ENCODE data around the gene P4HA1. TPM values are rescaled to one million over a fixed set of nuclear protein-coding genes. Genes with fewer than 3 reads are reported as not detected.

P4HA1 gene
- total and polyA plus RNA-seq, 9 of the 15 experiments (the other 6 are each of a cell fraction or from before 2014, with no cell fraction given), result 20.2 to 177 (median 28.6) TPM

DNA sequence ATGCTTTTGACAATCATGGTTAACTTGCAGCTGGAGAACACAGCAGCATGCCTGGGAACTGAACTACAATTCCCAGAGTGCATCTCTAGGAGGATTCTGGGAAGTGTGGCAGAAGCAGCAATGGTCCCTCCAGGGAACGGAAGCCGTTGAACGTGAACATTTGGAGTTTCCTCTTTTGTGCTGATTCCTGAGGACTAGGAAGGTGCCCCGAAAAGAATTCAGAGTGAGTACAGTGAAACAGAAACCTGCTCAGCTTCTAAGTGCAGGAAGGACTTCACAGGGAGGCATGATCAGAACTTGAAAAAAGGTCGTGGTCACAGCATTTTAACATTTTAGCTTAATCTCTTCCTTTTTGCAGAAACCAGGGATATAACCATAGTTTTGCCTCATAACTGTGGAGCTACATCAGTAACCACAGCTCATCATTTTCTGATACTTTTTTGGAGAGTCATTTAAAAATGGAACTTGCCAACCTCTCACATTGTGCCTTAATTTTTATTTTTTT lies 13.7 kb upstream of the P4HA1 start, which contains the start of gene NUDT13 (continued):
- TF ChIP-seq, protein P1, sequence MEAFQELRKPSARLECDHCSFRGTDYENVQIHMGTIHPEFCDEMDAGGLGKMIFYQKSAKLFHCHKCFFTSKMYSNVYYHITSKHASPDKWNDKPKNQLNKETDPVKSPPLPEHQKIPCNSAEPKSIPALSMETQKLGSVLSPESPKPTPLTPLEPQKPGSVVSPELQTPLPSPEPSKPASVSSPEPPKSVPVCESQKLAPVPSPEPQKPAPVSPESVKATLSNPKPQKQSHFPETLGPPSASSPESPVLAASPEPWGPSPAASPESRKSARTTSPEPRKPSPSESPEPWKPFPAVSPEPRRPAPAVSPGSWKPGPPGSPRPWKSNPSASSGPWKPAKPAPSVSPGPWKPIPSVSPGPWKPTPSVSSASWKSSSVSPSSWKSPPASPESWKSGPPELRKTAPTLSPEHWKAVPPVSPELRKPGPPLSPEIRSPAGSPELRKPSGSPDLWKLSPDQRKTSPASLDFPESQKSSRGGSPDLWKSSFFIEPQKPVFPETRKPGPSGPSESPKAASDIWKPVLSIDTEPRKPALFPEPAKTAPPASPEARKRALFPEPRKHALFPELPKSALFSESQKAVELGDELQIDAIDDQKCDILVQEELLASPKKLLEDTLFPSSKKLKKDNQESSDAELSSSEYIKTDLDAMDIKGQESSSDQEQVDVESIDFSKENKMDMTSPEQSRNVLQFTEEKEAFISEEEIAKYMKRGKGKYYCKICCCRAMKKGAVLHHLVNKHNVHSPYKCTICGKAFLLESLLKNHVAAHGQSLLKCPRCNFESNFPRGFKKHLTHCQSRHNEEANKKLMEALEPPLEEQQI (IDR thresholded peaks at IDR 0.05), result peak; percentile 79; the same call in 1 of the 2 replicates
- TF ChIP-seq NBN (IDR thresholded peaks at IDR 0.05; ENCODE audit: low read depth) (no peak), RNF2 (IDR thresholded peaks at IDR 0.05) (peak; percentile 56; the same call in 1 of the 2 replicates), ZFP30 (CRISPR knock-in tag; IDR thresholded peaks at IDR 0.05; ENCODE audit: borderline replicate concordance) (no peak), PYGO2 (tag; IDR thresholded peaks at IDR 0.05) (peak; percentile 26; the same call in 1 of the 2 replicates), ZNF184 (CRISPR knock-in tag; IDR thresholded peaks at IDR 0.05) (no peak), BRF1 (IDR thresholded peaks at IDR 0.05; ENCODE audit: borderline replicate concordance, extremely low read depth, insufficient read length) (no peak), BACH1 (tag; IDR thresholded peaks at IDR 0.05) (peak; percentile 89), NR1H2 (CRISPR knock-in tag; IDR thresholded peaks at IDR 0.05) (no peak), ZNF212 (CRISPR knock-in tag; IDR thresholded peaks at IDR 0.05) (no peak), ZNF217 (CRISPR knock-in tag; IDR thresholded peaks at IDR 0.05) (no peak), CREB1 (IDR thresholded peaks at IDR 0.05) (no peak), CREB1 (CRISPR knock-in tag; IDR thresholded peaks at IDR 0.05) (no peak), ZBED1 (IDR thresholded peaks at IDR 0.05) (no peak), SAP30 (IDR thresholded peaks at IDR 0.05; ENCODE audit: borderline replicate concordance, insufficient read depth, low read depth, low read length, poor library complexity, severe bottlenecking) (peak; percentile 44), ZFX (CRISPR knock-in tag; IDR thresholded peaks at IDR 0.05) (no peak), HSF4 (CRISPR knock-in tag; IDR thresholded peaks at IDR 0.05; ENCODE audit: borderline replicate concordance) (no peak), TEAD4 (IDR thresholded peaks at IDR 0.05; ENCODE audit: low read length) (0 out of 2 replicates have a peak, but pooled peaks have one; percentile 8), TEAD4 (CRISPR knock-in tag; IDR thresholded peaks at IDR 0.05; ENCODE audit: borderline replicate concordance) (no peak), NFE2 (IDR thresholded peaks at IDR 0.05; ENCODE audit: low read depth) (peak; percentile 40; the same call in 1 of the 2 replicates), TAF1 (IDR thresholded peaks at IDR 0.05; ENCODE audit: control insufficient read depth, extremely low read depth, insufficient read depth, low read length, severe bottlenecking) (peak; percentile 76), KLF6 (CRISPR knock-in tag; IDR thresholded peaks at IDR 0.05; ENCODE audit: borderline replicate concordance) (no peak; the same call in 1 of the 2 replicates), ZNF24 (IDR thresholded peaks at IDR 0.05) (no peak; the same call in 1 of the 2 replicates)
- TF ChIP-seq, protein P2, sequence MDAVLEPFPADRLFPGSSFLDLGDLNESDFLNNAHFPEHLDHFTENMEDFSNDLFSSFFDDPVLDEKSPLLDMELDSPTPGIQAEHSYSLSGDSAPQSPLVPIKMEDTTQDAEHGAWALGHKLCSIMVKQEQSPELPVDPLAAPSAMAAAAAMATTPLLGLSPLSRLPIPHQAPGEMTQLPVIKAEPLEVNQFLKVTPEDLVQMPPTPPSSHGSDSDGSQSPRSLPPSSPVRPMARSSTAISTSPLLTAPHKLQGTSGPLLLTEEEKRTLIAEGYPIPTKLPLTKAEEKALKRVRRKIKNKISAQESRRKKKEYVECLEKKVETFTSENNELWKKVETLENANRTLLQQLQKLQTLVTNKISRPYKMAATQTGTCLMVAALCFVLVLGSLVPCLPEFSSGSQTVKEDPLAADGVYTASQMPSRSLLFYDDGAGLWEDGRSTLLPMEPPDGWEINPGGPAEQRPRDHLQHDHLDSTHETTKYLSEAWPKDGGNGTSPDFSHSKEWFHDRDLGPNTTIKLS (IDR thresholded peaks at IDR 0.05; ENCODE audit: borderline replicate concordance, low read depth), result peak; percentile 85
- TF ChIP-seq, protein P3, sequence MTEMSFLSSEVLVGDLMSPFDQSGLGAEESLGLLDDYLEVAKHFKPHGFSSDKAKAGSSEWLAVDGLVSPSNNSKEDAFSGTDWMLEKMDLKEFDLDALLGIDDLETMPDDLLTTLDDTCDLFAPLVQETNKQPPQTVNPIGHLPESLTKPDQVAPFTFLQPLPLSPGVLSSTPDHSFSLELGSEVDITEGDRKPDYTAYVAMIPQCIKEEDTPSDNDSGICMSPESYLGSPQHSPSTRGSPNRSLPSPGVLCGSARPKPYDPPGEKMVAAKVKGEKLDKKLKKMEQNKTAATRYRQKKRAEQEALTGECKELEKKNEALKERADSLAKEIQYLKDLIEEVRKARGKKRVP (CRISPR knock-in tag; IDR thresholded peaks at IDR 0.05), result 0 out of 2 replicates have a peak, but pooled peaks have one; percentile 32
- TF ChIP-seq, protein P4, sequence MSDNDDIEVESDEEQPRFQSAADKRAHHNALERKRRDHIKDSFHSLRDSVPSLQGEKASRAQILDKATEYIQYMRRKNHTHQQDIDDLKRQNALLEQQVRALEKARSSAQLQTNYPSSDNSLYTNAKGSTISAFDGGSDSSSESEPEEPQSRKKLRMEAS (CRISPR knock-in tag; IDR thresholded peaks at IDR 0.05), result no peak
